Ovary (tissue), 9 donors: ENCODE results near the gene PER1. TPM values are rescaled to one million over a fixed set of nuclear protein-coding genes. Genes with fewer than 3 reads are reported as not detected.

Experiments used
- DNase-seq, 5 donors: peaks; one replicate each; pipeline ENCODE4 v3.0.0-alpha.2; 2019 to 2020
- H3K27ac ChIP-seq, 2 donors: fragments of 200-600 bp; one replicate each; pipeline versions ENCODE4 v1.5.1 to v1.8.0; 2019 to 2022
- H3K27me3 ChIP-seq: fragments of 200-600 bp; one replicate; pipeline ENCODE4 v1.8.0; 2022
- H3K36me3 ChIP-seq: fragments of 200-600 bp; sonication (generic); one replicate; pipeline ENCODE4 v1.5.1; 2019
- H3K4me1 ChIP-seq: one replicate; pipeline ENCODE4 v1.8.1; 2013; ENCODE audit warnings: mild to moderate bottlenecking, moderate library complexity; ENCODE audit not compliant: insufficient read depth
- H3K4me3 ChIP-seq: fragments of 200-600 bp; sonication (generic); one replicate; pipeline ENCODE4 v1.5.1; 2017
- H3K9me3 ChIP-seq, 2 donors: fragments of 200-600 bp in 1 of 2; sonication (generic) in 1 of 2; one replicate each; pipeline versions ENCODE4 v1.5.1 to v1.8.1; 2013 to 2019; ENCODE audit warnings: mild to moderate bottlenecking in 1 of 2, moderate library complexity in 1 of 2
- CTCF ChIP-seq, 3 donors: fragments of 450-650 bp in 2 of 3; fragments of 200-600 bp in 1 of 3; IDR thresholded peaks; one replicate each; pipeline versions ENCODE4 v1.5.1 to v1.8.0; 2016 to 2022; ENCODE audit warnings: antibody characterized with exemption in 3 of 3, mild to moderate bottlenecking in 1 of 3
- POLR2A ChIP-seq: fragments of 450-650 bp; IDR thresholded peaks from one replicate; pipeline ENCODE4 v1.6.1; 2017; ENCODE audit warnings: antibody characterized with exemption, mild to moderate bottlenecking, moderate library complexity
- WGBS, 3 donors: extraction: QIAGEN DNeasy Blood & Tissue Kit in 1 of 3; methylation state at CpG; one replicate each; pipeline versions ENCODE4 v1.1.5 to v1.1.7; 2013 to 2017; 5-methylcytosine and 5-hydroxymethylcytosine counted together
- intact Hi-C, 4 donors: fragments of 100-400 bp; cut with DNase I; formaldehyde crosslinking; loops; one replicate each; pipeline versions ENCODE4 v1.11.0 to v1.15.1; 2022 to 2023
- polyA plus RNA-seq, 2 donors: library from polyadenylated mRNA; stranded (reverse); fragments of 200-250 nt in 1 of 2; fragments of 350-450 nt in 1 of 2; fragmentation: Illumina TruSeq in 1 of 2; extraction: RNeasy Lipid Tissue Mini Kit (QIAGEN cat#74804) in 1 of 2; gene quantifications; one replicate each; pipeline ENCODE4 v1.2.3, GENCODE V29; 2013 to 2014
- total RNA-seq, 7 donors: library from RNA; depleted of rRNA in 2 of 7; stranded (reverse); fragments of >200 nt in 2 of 7; fragmentation: NEBNext Ultra II Directional in 3 of 7; extraction: Animal tissue kit (Norgen Biotek cat#: 25700) in 3 of 7; gene quantifications; one replicate each; pipeline versions ENCODE4 v1.1.0 to v1.2.4, GENCODE V29; 2016 to 2023
- donor health status: DM: no; HTN: no; CAD: no; lungs with moderate emphysema.
- donor health status: DM: no; HTN: no; CAD: no.
- donor health status: Bipolar disorder and iron deficiency.
- donor health status: DM: yes; HTN: yes; CAD: no.
- donor health status: DM: no; HTN: no; CAD: no.
- donor health status: DM: yes; HTN: yes; CAD: no.

The PER1 gene
- total and polyA plus RNA-seq, 9 donors, result 12.8 to 394 (median 164) TPM

- no peaks in the 10 kb centered on the region for H3K36me3 ChIP-seq
- WGBS, 3 donors, result 0% methylated on average over 18 to 44 of the region's 45 CpGs
- peak; percentile 50 to 69 (median 56) for DNase-seq
- H3K27ac ChIP-seq, result peak overlapping the region; percentile 35 to 40
- H3K9me3 ChIP-seq, result no peaks in the 10 kb centered on the region
- intact Hi-C loops, result loop anchor here in 2 of 4 donors (1.0 to 10.0 kb wide), 3 partner anchors 47 to 98 kb away; no protein-coding TSS in a partner anchor
- no peak for TF ChIP-seq CTCF (IDR thresholded peaks at IDR 0.05)
- peaks cover 11% of the 10 kb centered on the region for H3K4me1 ChIP-seq
- peak overlapping the region; percentile 46 for H3K4me3 ChIP-seq
- H3K27me3 ChIP-seq, result no peaks in the 10 kb centered on the region
Observed at GRCh38 chr17:8126491-8127066, 25.6 kb downstream of the PER1 start.

- TF ChIP-seq POLR2A, result no peak
- TF ChIP-seq CTCF (IDR thresholded peaks at IDR 0.05), result no peak
- intact Hi-C loops, result loop anchor here in 2 of 4 donors (1.0 to 10.0 kb wide), 3 partner anchors 47 to 99 kb away; no protein-coding TSS in a partner anchor
- Histone ChIP-seq H3K9me3 (no peaks in the 10 kb centered on the region), H3K27ac (peak overlapping the region; percentile 35 to 40), H3K27me3 (no peaks in the 10 kb centered on the region), H3K4me1 (peaks cover 11% of the 10 kb centered on the region), H3K36me3 (no peaks in the 10 kb centered on the region), H3K4me3 (peak overlapping the region; percentile 46)
- DNase-seq, result peak in 2 of 5 donors; percentile 50 to 67
- 0 to 1% (median 1%) methylated on average over 35 of the region's 35 CpGs for WGBS, 3 donors
Observed at GRCh38 chr17:8125947-8126490, 26.2 kb downstream of the PER1 start.

GRCh38 chr17:8125154-8125946 lies 26.9 kb downstream of the PER1 start:
- no peaks in the 10 kb centered on the region for H3K36me3 ChIP-seq
- H3K27ac ChIP-seq, result peak overlapping the region in 1 of 2 donors; percentile 35
- peak; percentile 19 for TF ChIP-seq POLR2A
- TF ChIP-seq CTCF (IDR thresholded peaks at IDR 0.05), result no peak
- intact Hi-C loops, result loop anchor here in 1 of 4 donors (10.0 kb wide), 1 partner anchor 99 kb away; no protein-coding TSS in a partner anchor
- WGBS, 3 donors, result 0 to 1% (median 1%) methylated on average over 28 to 40 of the region's 40 CpGs
- no peaks in the 10 kb centered on the region for H3K27me3 ChIP-seq
- peak; percentile 79 to 92 (median 89) for DNase-seq
- peak overlapping the region; percentile 46 for H3K4me3 ChIP-seq
- H3K4me1 ChIP-seq, result peaks cover 11% of the 10 kb centered on the region
- no peaks in the 10 kb centered on the region for H3K9me3 ChIP-seq

- H3K36me3 ChIP-seq, result no peaks in the 10 kb centered on the region
Observed at GRCh38 chr17:8124350-8125153, 27.7 kb downstream of the PER1 start.

More at GRCh38 chr17:8124350-8125153, 27.7 kb downstream of the PER1 start:
- WGBS, 3 donors, result 3 to 4% (median 3%) methylated on average over 23 to 24 of the region's 24 CpGs
- H3K27ac ChIP-seq, result no peak overlapping the region
- H3K27me3 ChIP-seq, result no peaks in the 10 kb centered on the region
- peaks cover 11% of the 10 kb centered on the region for H3K4me1 ChIP-seq
- TF ChIP-seq CTCF (IDR thresholded peaks at IDR 0.05), result no peak
- intact Hi-C loops, result loop anchor here in 3 of 4 donors (5.0 to 10.0 kb wide), 4 partner anchors 53 to 100 kb away; partner anchors contain the start of gene TMEM107 (in 1 of the 3)
- peak in 2 of 5 donors; percentile 33 to 48 for DNase-seq
- peak overlapping the region; percentile 51 for H3K4me3 ChIP-seq
- no peaks in the 10 kb centered on the region for H3K9me3 ChIP-seq
